Ascending aorta (tissue), 2 donors: ENCODE measurements around the gene CACNA2D1. TPM values are rescaled to one million over a fixed set of nuclear protein-coding genes. Genes with fewer than 3 reads are reported as not detected.

ENCODE experiments used
- DNase-seq, 2 donors: peaks; one replicate each; pipeline ENCODE4 v3.0.0-alpha.2; 2019; ENCODE audit warnings: low spot score in 2 of 2
- H3K27ac ChIP-seq, 2 donors: fragments of 200-600 bp; sonication (generic); one replicate each; pipeline ENCODE4 v1.5.1; 2016 to 2017; ENCODE audit warnings: mild to moderate bottlenecking in 1 of 2
- H3K27me3 ChIP-seq: fragments of 200-600 bp; sonication (generic); one replicate; pipeline ENCODE4 v1.5.1; 2017
- H3K36me3 ChIP-seq, 2 donors: fragments of 200-600 bp; sonication (generic); one replicate each; pipeline ENCODE4 v1.5.1; 2016
- H3K4me1 ChIP-seq, 2 donors: fragments of 200-600 bp; sonication (generic); one replicate each; pipeline ENCODE4 v1.5.1; 2016 to 2017; ENCODE audit warnings: mild to moderate bottlenecking in 1 of 2
- H3K4me3 ChIP-seq, 2 donors: fragments of 200-600 bp; sonication (generic); one replicate each; pipeline ENCODE4 v1.5.1; 2016 to 2017; ENCODE audit warnings: mild to moderate bottlenecking in 1 of 2
- H3K9me3 ChIP-seq, 2 donors: fragments of 200-600 bp; sonication (generic); one replicate each; pipeline ENCODE4 v1.5.1; 2016
- CTCF ChIP-seq, 3 experiments: fragments of 200-600 bp in 2 of 3; fragments of 450-650 bp in 1 of 3; sonication (generic) in 2 of 3; IDR thresholded peaks; one replicate each; pipeline ENCODE4 v1.5.1; 2016 to 2019; ENCODE audit warnings: antibody characterized with exemption in 3 of 3, mild to moderate bottlenecking in 1 of 3, moderate library complexity in 1 of 3
- intact Hi-C: fragments of 100-400 bp; cut with DNase I; formaldehyde crosslinking; loops from one replicate; pipeline ENCODE4 v1.15.1; 2023
- total RNA-seq: library from RNA; depleted of rRNA; stranded (reverse); fragments of >200 nt; gene quantifications from one replicate; pipeline ENCODE4 v1.1.0, GENCODE V29; 2016

Gene CACNA2D1
- total RNA-seq, 1 donor from 2014 or later: 17.3 TPM

- Histone ChIP-seq H3K4me3 (no peak overlapping the region), H3K9me3 (no peaks in the 10 kb centered on the region), H3K36me3 (no peaks in the 10 kb centered on the region), H3K27ac (peak overlapping the region in 1 of 2 donors; percentile 29), H3K4me1 (peaks cover 0 to 4% of the 10 kb centered on the region in 2 donors), H3K27me3 (no peaks in the 10 kb centered on the region)
- no peak for DNase-seq
- intact Hi-C loops: no loop called here
- no peak for TF ChIP-seq CTCF (IDR thresholded peaks at IDR 0.05)
Measured at GRCh38 chr7:82358923-82359322, 84.7 kb downstream of the CACNA2D1 start.

GRCh38 chr7:82358009-82358578, 85.5 kb downstream of the CACNA2D1 start:
- Histone ChIP-seq H3K4me1 (peaks cover 0 to 4% of the 10 kb centered on the region in 2 donors), H3K4me3 (no peak overlapping the region), H3K36me3 (no peaks in the 10 kb centered on the region), H3K27me3 (no peaks in the 10 kb centered on the region), H3K9me3 (no peaks in the 10 kb centered on the region), H3K27ac (peak overlapping the region in 1 of 2 donors; percentile 29)
- no peak for DNase-seq
- no peak for TF ChIP-seq CTCF (IDR thresholded peaks at IDR 0.05)
- intact Hi-C loops: no loop called here

GRCh38 chr7:82348251-82348650, 95.3 kb downstream of the CACNA2D1 start:
- H3K27me3 ChIP-seq: no peaks in the 10 kb centered on the region
- H3K27ac ChIP-seq: no peak overlapping the region
- H3K4me1 ChIP-seq: no peaks in the 10 kb centered on the region
- TF ChIP-seq CTCF (IDR thresholded peaks at IDR 0.05): no peak
- intact Hi-C loops: no loop called here
- H3K36me3 ChIP-seq: no peaks in the 10 kb centered on the region
- no peak for DNase-seq
- no peak overlapping the region for H3K4me3 ChIP-seq
- no peaks in the 10 kb centered on the region for H3K9me3 ChIP-seq

- H3K9me3 ChIP-seq: no peaks in the 10 kb centered on the region
- intact Hi-C loops: no loop called here
- H3K4me1 ChIP-seq: no peaks in the 10 kb centered on the region
- no peak overlapping the region for H3K4me3 ChIP-seq
- no peak for DNase-seq
- no peaks in the 10 kb centered on the region for H3K27me3 ChIP-seq
- H3K36me3 ChIP-seq: no peaks in the 10 kb centered on the region
- no peak overlapping the region for H3K27ac ChIP-seq
- TF ChIP-seq CTCF (IDR thresholded peaks at IDR 0.05): no peak
Measured at GRCh38 chr7:82347808-82348207, 95.8 kb downstream of the CACNA2D1 start.

GRCh38 chr7:82345886-82346285, 97.7 kb downstream of the CACNA2D1 start:
- intact Hi-C loops: no loop called here
- H3K27ac ChIP-seq: no peak overlapping the region
- no peak for TF ChIP-seq CTCF (IDR thresholded peaks at IDR 0.05)
- no peaks in the 10 kb centered on the region for H3K9me3 ChIP-seq
- no peak overlapping the region for H3K4me3 ChIP-seq
- no peaks in the 10 kb centered on the region for H3K36me3 ChIP-seq
- no peaks in the 10 kb centered on the region for H3K27me3 ChIP-seq
- H3K4me1 ChIP-seq: no peaks in the 10 kb centered on the region
- DNase-seq: no peak

GRCh38 chr7:82343716-82344115, 99.9 kb downstream of the CACNA2D1 start:
- no peak for TF ChIP-seq CTCF (IDR thresholded peaks at IDR 0.05)
- intact Hi-C loops: no loop called here

More at GRCh38 chr7:82343716-82344115, 99.9 kb downstream of the CACNA2D1 start:
- no peaks in the 10 kb centered on the region for H3K9me3 ChIP-seq
- no peaks in the 10 kb centered on the region for H3K36me3 ChIP-seq
- DNase-seq: no peak
- no peaks in the 10 kb centered on the region for H3K4me1 ChIP-seq
- no peaks in the 10 kb centered on the region for H3K27me3 ChIP-seq
- H3K4me3 ChIP-seq: no peak overlapping the region
- H3K27ac ChIP-seq: no peak overlapping the region
